ENCODE measurements around the gene HUWE1.
"Not testable (repeated sequence)": the region's sequence is repeated elsewhere in the genome, so short reads cannot be mapped to it uniquely, and the experiment has no call there.

GRCh38 chrX:53504035-53504434, 182.5 kb downstream of the HUWE1 start:
- TF ChIP-seq, protein P1, sequence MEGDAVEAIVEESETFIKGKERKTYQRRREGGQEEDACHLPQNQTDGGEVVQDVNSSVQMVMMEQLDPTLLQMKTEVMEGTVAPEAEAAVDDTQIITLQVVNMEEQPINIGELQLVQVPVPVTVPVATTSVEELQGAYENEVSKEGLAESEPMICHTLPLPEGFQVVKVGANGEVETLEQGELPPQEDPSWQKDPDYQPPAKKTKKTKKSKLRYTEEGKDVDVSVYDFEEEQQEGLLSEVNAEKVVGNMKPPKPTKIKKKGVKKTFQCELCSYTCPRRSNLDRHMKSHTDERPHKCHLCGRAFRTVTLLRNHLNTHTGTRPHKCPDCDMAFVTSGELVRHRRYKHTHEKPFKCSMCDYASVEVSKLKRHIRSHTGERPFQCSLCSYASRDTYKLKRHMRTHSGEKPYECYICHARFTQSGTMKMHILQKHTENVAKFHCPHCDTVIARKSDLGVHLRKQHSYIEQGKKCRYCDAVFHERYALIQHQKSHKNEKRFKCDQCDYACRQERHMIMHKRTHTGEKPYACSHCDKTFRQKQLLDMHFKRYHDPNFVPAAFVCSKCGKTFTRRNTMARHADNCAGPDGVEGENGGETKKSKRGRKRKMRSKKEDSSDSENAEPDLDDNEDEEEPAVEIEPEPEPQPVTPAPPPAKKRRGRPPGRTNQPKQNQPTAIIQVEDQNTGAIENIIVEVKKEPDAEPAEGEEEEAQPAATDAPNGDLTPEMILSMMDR (IDR thresholded peaks at IDR 0.05): not testable (repeated sequence)
- not testable (repeated sequence) for TF ChIP-seq TCF7L2 (IDR thresholded peaks at IDR 0.05; ENCODE audit: low read depth, low read length); SIN3A (IDR thresholded peaks at IDR 0.05; ENCODE audit: borderline replicate concordance, insufficient read depth, low read depth, low read length)
- TF ChIP-seq, protein P2, sequence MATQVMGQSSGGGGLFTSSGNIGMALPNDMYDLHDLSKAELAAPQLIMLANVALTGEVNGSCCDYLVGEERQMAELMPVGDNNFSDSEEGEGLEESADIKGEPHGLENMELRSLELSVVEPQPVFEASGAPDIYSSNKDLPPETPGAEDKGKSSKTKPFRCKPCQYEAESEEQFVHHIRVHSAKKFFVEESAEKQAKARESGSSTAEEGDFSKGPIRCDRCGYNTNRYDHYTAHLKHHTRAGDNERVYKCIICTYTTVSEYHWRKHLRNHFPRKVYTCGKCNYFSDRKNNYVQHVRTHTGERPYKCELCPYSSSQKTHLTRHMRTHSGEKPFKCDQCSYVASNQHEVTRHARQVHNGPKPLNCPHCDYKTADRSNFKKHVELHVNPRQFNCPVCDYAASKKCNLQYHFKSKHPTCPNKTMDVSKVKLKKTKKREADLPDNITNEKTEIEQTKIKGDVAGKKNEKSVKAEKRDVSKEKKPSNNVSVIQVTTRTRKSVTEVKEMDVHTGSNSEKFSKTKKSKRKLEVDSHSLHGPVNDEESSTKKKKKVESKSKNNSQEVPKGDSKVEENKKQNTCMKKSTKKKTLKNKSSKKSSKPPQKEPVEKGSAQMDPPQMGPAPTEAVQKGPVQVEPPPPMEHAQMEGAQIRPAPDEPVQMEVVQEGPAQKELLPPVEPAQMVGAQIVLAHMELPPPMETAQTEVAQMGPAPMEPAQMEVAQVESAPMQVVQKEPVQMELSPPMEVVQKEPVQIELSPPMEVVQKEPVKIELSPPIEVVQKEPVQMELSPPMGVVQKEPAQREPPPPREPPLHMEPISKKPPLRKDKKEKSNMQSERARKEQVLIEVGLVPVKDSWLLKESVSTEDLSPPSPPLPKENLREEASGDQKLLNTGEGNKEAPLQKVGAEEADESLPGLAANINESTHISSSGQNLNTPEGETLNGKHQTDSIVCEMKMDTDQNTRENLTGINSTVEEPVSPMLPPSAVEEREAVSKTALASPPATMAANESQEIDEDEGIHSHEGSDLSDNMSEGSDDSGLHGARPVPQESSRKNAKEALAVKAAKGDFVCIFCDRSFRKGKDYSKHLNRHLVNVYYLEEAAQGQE (IDR thresholded peaks at IDR 0.05; ENCODE audit: insufficient read depth in 1 of 2, low read depth in 2 of 2, low read length in 1 of 2): not testable (repeated sequence)
